NCI-H146 (cell line): Measurements from ENCODE around the gene CRYZL1.
"Not testable (repeated sequence)": the region's sequence is repeated elsewhere in the genome, so short reads cannot be mapped to it uniquely, and the experiment has no call there.

ENCODE experiments used
- DNase-seq: peaks from one replicate; lab custom pipeline; 2025; lab: John Stamatoyannopoulos, UW

CRYZL1 gene

DNA sequence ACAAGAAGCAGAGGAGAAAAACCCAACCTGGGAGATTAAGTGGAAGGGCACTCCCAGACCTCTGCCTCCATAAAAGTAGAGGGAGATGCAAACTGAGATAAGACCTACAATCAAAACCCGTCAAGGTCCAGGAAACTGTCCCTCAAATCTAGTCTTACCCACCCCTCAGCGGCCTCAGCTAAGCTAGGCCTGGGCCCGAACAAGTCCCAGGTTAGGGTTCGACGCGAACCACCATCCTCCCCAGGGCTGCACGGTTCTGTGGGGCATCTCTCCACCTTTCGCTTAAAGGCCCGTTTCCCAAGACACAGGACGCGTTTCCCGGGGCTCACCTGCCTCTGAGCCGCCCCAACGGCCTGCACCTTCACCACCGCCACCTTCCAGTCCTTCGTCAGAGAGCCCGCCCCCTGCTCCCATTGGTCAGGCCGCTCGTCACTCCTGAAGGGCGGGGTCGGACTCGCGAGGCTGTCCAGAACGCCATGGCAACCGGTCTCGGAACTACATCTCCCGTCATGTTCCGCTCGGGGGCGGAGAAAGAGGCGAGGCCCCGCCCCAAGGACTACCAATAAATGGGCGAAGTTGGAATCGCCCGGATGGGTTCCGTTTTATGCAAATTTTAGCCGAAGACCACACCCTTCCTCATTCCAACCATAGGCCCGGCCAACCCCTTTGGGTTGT, at the start of gene CRYZL1:
Gene CRYZL1 (minus strand): TSS at position 390 of the 675 bp plus-strand sequence. CDS start 10,190 bp downstream, outside the sequence.
- DNase-seq: peak; percentile 99

DNA sequence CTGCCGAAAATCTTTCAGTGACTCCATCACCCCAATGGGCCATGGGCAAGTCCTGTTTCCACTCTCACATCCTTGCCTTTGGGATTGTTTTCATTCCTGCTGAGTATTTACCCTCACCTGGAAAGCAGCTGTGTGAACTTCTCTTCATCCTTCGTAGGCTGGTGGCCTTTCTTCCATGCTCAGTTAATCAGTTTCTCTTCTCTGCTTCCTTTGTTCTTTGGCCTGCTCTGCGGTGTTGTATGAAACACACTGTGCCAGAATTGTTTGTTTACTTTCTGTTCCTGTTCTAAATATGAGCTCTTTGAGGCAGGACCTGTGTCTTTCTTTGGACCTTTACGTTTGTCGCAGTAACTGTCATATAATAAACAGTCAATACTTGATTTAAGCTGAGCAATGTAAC, 49.3 kb upstream of the CRYZL1 start:
- DNase-seq: no peak

DNA sequence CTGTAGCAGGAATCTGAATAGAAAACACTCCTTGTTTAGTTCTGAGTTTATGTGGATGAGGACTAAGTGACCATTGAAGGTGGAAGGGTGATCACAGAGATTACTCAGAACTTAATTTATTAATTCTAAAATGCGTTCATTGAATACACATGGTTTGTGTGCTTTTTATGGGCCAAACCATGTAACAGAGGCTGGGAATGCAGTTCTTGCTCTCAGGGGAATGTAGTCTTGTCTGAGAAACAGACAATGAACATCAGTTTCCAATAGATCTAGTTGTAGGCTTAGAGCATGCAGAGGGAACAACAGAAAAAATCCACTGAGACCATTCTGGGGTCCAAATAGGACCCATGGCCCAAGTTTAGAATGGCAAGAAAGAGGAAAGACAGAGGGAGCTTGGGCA, 46.8 kb upstream of the CRYZL1 start:
- DNase-seq: no peak

DNA sequence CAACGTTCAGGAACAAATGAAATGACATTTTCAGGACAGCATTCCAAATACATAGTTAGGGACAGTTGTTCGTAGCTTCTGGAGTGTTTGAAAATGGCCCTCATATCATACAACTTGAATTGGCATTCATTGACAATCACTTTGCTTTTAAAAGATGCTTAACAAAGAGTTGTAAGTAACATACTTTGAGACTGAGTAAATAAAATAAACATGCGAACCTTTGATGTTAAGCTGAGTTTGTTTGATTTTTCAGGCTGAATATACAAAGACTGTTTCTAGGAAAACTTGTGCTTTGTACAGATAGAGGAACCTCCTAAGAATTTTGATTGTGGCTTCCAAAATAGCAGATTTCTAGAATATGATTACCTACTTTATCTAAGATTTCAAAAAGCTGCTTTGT, 46.1 kb upstream of the CRYZL1 start:
- DNase-seq: no peak

DNA sequence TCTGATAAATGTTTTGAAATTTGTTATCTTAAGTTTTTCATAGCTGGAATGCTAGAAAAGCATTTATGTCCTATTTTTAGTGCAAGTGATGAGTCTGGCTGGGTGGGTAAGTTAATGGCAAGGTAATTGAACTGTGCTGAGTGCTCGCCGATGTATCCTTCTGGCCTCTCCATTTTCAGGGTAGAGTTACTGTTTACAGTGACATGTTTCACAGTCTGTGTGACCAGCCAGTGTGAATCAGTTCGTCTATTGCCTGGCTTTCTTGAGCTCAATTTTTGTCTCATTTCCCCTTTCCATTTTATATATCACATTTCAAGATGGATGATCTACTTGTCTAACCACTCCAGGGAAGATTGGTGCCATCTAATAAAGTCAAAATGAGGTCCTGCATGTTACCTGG, 44.8 kb upstream of the CRYZL1 start:
- DNase-seq: no peak

DNA sequence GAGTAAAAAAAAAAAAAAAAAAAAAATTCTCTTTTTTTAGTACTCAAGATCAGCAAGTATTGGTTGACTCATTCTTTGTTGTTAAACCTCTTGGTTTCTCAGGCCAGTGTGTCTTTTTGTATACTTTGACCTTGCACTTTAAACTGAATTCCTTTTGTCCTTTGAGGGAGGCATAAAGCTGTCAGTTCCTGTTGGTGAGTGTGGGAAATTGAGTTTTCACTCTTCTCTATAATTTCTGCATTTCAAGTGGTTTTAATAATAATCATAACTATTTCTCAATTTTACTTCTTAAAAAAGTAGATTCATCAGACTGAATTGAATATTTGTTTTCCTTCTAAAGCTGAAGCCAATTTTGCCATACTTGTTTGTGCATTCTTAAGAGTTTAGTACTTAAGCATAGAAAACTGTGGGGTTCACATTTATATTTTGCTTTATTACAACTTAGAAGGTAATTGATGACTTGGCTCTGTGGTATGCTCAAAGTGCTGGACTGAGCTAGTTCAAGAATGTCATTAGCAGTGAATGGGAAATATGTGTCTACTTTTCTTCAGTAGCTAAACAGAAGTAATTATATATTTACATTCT, 44.2 kb upstream of the CRYZL1 start:
- no peak for DNase-seq

DNA sequence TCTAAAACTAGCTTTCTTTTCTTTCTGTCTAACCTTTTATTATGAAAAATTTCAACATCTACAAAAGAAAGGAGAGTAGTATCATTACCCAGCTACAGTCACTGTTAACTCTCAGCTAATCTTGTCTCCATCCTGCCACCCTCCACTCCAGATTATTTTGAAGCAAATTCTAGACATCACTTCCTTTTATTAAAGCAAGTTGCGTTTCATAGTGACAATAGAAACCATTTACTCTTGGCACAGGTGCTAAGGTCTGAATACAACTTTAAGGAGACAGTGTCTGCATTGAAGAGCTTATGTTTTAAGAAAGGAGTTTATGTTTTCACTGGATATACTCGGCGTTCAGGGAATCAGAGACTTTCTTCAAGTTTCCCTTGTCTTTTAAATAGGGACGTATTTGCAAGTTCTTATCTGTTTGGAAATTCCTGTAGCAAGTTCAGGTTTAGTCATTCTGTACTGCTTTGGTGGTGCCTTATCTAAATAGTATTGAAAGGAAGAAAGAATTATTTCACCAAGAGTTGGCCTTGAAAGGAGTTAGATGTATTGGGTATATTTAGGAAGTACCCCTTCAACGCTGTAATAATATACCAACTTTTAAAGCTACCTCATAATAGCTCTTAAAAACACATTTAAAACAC, 43.5 kb upstream of the CRYZL1 start:
- no peak for DNase-seq

DNA sequence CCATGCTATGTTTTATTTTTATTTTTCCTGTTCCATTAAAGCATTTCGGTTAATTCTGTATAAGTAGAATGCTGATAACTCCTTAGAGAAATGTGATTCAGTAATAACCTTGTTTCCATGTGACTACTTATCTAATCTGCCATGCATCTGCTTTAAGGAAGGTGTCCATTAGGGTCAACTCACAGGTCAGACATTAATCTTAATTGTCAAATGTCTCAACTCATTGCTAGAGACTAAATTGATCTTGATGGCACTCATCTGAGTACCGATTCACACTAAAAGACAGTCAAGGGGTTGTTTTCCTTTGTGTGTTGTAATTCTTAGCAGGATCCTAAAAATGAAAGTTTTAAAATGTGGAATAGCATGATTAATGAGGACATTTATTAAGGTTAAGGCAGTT, 42.5 kb upstream of the CRYZL1 start:
- no peak for DNase-seq

DNA sequence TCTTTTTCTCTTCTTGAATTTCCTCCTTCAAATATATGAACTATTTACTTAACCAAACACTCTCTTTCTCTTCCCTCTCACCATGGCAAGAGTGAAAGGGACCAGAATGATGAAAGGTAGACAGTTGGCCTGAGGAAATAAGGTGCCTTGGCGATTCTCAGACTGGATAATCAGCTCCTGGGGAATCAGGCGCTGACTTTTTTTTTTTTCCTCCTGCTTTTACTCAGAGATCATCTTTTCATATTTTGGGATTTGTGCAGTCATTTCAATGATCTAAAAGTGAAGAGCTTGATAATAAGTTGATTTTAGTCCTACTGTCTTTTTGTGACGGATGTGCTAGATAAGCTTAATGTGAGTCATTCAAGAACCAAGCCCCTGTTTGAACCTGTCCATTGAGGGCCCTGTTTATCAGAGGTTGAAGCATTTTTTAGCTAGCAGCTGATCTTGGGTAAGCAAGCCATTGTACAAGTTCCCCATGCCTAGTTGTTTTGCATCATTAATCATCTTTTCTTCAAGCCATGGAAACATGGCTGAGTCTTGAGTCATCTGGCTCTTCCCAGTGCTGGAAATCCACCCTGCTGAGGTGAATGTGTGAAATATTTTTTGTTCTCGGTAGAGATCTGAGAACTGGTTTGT, 41.6 kb upstream of the CRYZL1 start:
- no peak for DNase-seq

DNA sequence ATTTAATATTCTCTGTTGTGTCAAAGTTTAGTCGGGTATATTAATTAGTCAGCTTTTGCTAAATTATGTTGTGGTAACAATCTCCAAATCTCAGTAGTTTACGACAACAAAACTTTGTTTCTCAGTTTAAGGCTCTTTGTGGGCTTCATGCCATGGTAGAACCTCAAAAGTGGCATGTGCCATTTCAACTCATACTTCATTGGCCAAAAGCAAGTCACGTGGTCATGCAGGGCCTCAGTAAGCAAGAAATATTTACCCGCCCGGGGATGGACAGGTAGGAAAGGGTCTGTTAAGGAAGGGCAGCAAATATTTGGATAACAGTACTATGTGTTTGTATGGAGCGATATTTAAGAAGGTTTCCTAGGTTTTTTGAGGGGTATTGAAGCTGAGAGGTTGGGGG, 39.3 kb upstream of the CRYZL1 start:
- no peak for DNase-seq

DNA sequence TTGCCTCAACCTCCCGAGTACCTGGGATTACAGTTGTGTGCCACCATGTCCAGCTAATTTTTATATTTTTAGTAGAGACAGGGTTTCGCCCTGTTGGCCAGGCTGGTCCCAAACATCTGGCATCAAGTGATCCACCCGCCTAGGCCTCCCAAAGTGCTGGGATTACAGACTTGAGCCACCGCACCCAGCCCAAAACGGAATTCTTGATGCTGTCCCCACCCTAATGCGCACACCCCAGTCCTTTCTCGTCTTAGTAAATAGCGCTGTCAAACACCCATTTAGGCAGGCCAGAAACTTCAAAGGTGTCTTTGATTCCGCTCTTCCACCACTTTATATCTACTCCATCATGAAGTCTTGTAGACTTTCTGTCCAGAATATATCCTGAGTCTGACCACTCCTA, 35.9 kb upstream of the CRYZL1 start:
- DNase-seq: no peak

DNA sequence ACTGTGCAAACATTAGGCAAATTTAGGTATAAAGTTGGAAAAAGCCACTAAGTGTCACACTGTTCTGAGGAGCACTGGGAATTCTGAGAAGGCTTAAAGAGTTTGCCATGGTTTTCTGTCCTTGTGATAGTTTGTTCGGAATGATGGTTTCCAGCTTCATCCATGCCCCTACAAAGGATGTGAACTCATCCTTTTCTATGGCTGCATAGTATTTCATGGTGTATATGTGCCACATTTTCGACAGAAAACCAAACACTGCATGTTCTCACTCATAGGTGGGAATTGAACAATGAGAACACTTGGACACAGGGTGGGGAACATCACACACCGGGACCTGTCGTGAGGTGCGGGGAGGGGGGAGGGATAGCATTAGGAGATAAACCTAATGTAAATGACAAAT, 35.1 kb upstream of the CRYZL1 start:
- DNase-seq: not testable (repeated sequence)

DNA sequence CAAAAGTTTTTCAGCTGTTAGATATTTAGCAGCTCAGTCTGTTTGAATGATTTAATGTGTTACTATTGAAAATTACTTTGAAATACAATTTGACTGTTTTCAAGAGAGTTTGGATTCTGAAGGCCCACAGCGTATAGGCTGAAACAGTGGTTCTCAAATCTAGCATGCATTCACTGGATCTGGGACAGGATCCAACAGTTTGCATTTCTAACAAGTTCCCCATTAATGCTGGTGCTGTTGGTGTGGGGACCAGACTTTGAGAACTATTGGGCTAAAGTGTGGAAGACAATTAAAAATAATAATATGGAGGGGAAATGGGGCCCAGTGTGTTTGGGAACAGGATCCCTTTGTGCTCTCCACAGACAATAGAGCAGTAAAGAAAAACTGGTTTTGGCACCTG, 32.7 kb upstream of the CRYZL1 start:
- no peak for DNase-seq

DNA sequence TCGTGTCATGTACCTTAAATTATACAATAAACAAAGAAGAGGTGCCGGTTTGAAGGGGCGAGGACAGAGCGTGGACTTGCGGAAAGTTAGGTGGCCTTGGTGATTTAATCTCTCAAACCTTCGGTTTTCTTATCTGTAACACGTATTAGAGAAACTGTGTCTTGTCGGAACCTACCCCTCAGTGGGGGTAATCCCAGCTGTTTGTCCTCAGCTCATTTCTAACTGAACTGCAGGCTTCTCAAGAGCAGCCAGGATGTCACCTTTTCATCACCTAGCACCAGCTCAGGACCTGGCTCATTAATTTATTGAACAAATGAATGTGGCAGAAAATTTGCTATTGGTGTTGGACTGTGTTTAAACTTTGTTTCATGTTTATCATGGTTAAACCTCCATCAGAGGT, 31.9 kb upstream of the CRYZL1 start:
- no peak for DNase-seq

DNA sequence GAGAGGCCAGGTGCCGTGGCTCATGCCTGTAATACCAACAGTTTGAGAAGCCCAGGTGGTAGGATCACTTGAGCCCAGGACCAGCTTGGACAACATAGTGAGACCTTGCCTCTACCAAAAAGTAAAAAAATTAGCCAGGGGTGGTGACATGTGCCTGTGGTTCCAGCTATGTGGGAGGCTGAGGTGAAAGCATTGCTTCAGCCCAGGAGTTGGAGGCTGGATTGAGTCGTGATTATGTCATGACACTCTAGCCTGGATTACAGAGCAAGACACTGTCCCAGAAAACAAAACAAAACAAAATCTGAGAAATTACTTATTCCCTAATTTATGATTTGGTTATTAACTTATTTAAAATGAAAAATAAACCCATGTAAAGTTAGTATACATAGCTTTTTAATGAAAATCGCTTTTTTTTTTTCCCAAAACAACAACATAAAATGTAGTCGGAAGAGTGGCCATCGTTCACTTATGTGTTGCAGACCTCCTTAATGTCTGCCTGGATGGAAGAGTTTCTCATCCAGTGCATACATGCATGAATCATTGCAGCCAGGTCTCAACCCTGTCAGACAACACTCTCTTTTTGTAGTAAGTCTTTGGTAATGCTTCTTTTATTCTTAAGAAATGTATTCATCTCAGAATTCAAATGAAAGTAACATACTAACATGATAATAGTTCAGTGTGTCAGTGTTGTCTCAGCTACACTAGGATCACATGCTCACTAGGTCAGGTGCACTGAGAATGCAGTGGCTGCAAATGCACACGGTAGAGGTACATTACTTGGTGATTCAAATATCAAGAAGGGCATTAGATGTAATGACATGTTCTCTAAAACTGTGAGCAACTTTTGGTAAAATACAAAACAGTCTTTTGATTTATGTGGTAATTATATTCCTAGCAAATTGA, 28.8 kb upstream of the CRYZL1 start:
- no peak for DNase-seq

DNA sequence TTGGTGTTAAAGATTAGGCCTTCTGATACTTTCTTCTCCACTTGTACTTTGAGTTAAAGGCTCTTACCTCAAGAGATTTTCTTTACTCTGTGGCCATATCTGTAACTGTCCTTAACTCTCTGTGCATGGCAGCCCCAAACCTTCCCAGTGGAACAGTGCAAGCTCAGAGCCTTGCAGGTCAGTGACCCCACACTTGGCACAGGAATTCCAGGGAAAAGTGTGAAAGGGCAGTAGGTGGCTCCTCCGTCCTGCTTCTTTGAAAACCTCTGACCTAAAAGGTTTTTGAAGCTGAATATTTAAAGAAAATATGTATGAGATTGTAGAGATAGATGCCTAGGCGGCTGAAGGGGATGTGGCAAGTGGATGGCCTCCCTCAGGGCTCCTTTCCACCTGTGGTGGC, 27.1 kb upstream of the CRYZL1 start:
- no peak for DNase-seq

DNA sequence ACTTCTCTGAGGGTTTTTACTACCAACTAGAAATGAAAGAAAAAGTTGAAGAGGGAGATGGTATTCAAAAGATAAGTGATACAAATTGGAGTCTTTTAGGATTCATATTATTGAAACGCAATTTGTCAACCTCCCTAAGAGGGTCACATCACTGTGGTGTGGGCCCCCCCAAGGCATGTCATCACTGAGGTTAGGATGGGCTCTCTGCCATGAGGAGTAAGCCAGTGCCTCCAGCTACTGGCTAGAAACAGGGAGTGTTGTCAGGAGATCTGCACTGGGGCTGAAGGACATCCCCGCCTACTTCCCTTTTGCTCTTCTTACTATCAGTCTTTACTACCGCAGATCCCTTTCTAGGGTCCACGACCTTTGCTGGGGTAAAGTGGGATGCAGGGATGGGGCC, 26.6 kb upstream of the CRYZL1 start:
- no peak for DNase-seq

DNA sequence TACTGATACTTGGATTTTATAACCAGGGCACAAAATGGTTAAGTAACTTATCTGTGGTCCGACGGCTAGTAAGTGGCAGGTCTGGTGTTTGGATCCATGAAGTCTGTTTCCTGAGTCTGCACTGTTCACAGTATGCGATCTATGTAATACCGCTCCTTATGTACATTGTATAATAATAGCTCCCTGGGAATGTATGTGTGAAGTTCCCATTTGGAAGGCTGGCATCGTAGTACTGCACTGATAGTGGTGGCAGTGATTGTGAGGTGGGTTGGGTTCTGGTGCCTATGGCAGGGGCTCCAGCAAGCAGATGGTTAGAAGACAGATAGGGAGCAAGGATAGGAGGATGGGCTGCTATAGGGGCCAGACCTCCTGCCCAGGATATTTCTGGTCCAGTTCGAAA, 26.1 kb upstream of the CRYZL1 start:
- peak; percentile 1 for DNase-seq

DNA sequence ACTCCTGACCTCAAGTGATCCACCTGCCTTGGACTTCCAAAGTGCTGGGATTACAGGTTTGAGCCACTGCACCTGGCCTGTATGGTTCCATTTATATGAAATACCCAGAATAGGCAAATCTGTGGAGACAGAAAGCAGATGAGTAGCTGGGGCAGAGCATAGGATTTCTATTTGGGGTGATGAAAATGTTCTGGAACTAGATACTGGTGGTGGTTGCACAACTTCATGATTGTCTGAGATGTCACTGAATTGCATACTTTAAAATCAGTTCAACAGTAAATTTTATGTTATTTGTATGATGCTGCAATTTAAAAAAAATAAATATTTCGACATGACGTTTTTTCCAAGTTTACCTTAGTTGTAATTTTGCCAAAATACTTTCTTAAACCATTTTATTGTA, 24.6 kb upstream of the CRYZL1 start:
- no peak for DNase-seq

DNA sequence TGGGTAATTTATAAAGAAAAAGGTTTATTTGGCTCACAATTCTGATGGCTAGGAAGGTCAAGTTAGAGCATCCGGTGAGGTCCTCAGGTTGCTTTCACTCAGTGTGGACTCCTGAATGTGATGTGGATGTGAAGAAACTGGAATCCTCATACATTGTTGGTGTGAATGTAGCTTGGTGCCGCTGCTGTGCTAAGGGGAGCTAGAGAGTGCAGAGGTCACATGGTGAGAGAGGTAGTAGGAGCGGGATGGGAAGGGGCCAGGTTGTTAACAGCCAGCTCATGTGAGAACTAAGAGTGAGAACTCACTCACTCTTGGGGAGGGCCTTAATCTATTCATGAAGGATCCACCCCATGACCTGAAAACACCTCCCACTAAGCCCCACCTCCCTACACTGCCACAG, 22.6 kb upstream of the CRYZL1 start:
- no peak for DNase-seq

DNA sequence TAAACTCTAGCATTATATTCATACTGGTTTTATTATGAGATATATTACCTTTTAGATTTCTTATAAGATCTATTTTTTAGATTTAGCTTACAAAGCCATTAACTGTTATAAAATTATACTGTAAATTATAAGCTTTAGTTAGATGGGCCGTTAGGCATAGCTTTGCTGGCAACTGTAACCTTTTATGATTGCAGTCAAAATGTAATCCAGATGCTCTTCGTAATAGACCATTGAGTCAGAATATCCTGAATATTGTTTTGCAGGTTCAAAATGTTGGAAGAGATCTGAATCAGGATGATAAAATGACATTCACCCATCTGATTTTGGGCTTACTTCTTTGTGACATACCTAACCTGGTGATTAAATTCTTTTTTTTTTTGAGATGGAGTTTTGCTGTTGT, 21.7 kb upstream of the CRYZL1 start:
- DNase-seq: no peak

DNA sequence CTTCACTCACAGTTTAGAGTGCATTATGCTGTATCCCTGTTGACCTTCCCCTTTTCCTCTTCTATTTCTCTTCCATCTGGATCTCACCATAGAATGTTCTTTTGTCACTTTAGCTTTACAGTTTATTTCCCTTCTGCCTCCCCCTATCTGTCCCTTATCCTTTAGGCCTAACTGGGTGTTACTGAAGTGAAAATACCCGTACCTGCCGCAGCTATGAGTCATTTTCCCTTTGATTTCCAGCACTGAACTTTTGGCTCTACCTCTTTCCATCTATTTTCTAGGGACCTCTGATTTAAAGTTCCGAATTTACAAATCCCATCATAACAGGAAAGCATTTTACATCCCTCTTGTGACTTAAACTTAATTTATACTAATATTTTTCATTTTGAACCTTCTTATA, 20.5 kb upstream of the CRYZL1 start:
- DNase-seq: no peak
